Lung (tissue), 12 donors: ENCODE data around the gene C4BPB. TPM values are rescaled to one million over a fixed set of nuclear protein-coding genes. Genes with fewer than 3 reads are reported as not detected.

Experiments
- ATAC-seq: fragments of 200-7000 bp; cut with Tn5 transposase; one replicate; pipeline ENCODE4 v1.9.1; 2020; ENCODE audit warnings: moderate number of reproducible peaks; ENCODE audit not compliant: insufficient read depth, low FRiP score
- DNase-seq, 3 donors: peaks; one replicate each; pipeline ENCODE4 v3.0.0-alpha.2; 2013 to 2017
- H3K27ac ChIP-seq, 2 donors: one replicate each; pipeline ENCODE4 v1.5.1; 2013; ENCODE audit warnings: mild to moderate bottlenecking in 2 of 2, moderate library complexity in 2 of 2, control low read depth in 1 of 2, inconsistent platforms in 1 of 2, low read depth in 1 of 2, low read length in 1 of 2
- H3K27me3 ChIP-seq, 3 donors: one replicate each; pipeline ENCODE4 v1.5.1; 2013; ENCODE audit warnings: low read length in 2 of 3; ENCODE audit not compliant: control insufficient read depth in 3 of 3, insufficient read depth in 3 of 3
- H3K36me3 ChIP-seq, 4 donors: one replicate each; pipeline ENCODE4 v1.5.1; 2013; ENCODE audit warnings: low read length in 4 of 4, mild to moderate bottlenecking in 1 of 4, moderate library complexity in 1 of 4; ENCODE audit not compliant: control insufficient read depth in 4 of 4, insufficient read depth in 4 of 4
- H3K4me1 ChIP-seq, 5 donors: one replicate each; pipeline ENCODE4 v1.5.1; 2013; ENCODE audit warnings: low read length in 5 of 5, mild to moderate bottlenecking in 2 of 5, moderate library complexity in 1 of 5; ENCODE audit not compliant: control insufficient read depth in 5 of 5, insufficient read depth in 5 of 5
- H3K4me3 ChIP-seq: one replicate; pipeline ENCODE4 v1.5.1; 2013; ENCODE audit warnings: mild to moderate bottlenecking, control low read depth, moderate library complexity
- H3K9ac ChIP-seq, 2 donors: one replicate each; pipeline ENCODE4 v1.5.1; 2013; ENCODE audit warnings: low read length in 2 of 2, control low read depth in 1 of 2; ENCODE audit not compliant: insufficient read depth in 1 of 2
- H3K9me3 ChIP-seq, 4 donors: one replicate each; pipeline ENCODE4 v1.5.1; 2013; ENCODE audit warnings: low read length in 3 of 4, mild to moderate bottlenecking in 1 of 4, moderate library complexity in 1 of 4; ENCODE audit not compliant: control insufficient read depth in 4 of 4, insufficient read depth in 3 of 4
- WGBS, 2 donors: extraction: QIAGEN DNeasy Blood & Tissue Kit; methylation state at CpG; one replicate each; pipeline ENCODE4 v1.1.7; 2013; 5-methylcytosine and 5-hydroxymethylcytosine counted together
- polyA plus RNA-seq, 2 donors: library from polyadenylated mRNA; stranded (reverse); fragments of 200-250 nt; gene quantifications; one replicate each; pipeline ENCODE4 v1.2.1, GENCODE V29; 2013
- total RNA-seq, 2 donors: library from RNA; depleted of rRNA in 1 of 2; stranded (reverse); fragments of >200 nt in 1 of 2; gene quantifications; one replicate each; pipeline ENCODE4 v1.2.1, GENCODE V29; 2014 to 2021
- TF ChIP-seq, protein P1 (sequence below): IDR thresholded peaks from 2 replicates; pipeline ENCODE4 v1.5.1; 2012; ENCODE audit warnings: mild to moderate bottlenecking; ENCODE audit errors: control extremely low read depth, extremely low read depth
- donor health status: control.
- donor health status: control.
- donor health status: Bipolar disorder and iron deficiency.
- donor health status: healthy.
- donor health status: DM: yes; HTN: yes; CAD: no.

C4BPB gene
- total and polyA plus RNA-seq, 4 donors, result 2.6 to 6.5 (median 4.7) TPM

- Histone ChIP-seq H3K27me3 (no peaks in the 10 kb centered on the region), H3K27ac (no peak overlapping the region), H3K36me3 (no peaks in the 10 kb centered on the region), H3K4me3 (no peak overlapping the region), H3K4me1 (no peaks in the 10 kb centered on the region), H3K9ac (no peak overlapping the region), H3K9me3 (no peaks in the 10 kb centered on the region)
- WGBS, 2 donors, result 87 to 94% methylated on average over 1 of the region's 1 CpG
- TF ChIP-seq, protein P1, sequence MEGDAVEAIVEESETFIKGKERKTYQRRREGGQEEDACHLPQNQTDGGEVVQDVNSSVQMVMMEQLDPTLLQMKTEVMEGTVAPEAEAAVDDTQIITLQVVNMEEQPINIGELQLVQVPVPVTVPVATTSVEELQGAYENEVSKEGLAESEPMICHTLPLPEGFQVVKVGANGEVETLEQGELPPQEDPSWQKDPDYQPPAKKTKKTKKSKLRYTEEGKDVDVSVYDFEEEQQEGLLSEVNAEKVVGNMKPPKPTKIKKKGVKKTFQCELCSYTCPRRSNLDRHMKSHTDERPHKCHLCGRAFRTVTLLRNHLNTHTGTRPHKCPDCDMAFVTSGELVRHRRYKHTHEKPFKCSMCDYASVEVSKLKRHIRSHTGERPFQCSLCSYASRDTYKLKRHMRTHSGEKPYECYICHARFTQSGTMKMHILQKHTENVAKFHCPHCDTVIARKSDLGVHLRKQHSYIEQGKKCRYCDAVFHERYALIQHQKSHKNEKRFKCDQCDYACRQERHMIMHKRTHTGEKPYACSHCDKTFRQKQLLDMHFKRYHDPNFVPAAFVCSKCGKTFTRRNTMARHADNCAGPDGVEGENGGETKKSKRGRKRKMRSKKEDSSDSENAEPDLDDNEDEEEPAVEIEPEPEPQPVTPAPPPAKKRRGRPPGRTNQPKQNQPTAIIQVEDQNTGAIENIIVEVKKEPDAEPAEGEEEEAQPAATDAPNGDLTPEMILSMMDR, result no peak
- no peak for DNase-seq
- no peak for ATAC-seq
These were observed 13.1 kb downstream of the C4BPB start for GRCh38 chr1:207101720-207102119.

- Histone ChIP-seq H3K27me3 (no peaks in the 10 kb centered on the region), H3K4me1 (no peaks in the 10 kb centered on the region), H3K4me3 (no peak overlapping the region), H3K9ac (no peak overlapping the region), H3K9me3 (no peaks in the 10 kb centered on the region), H3K36me3 (no peaks in the 10 kb centered on the region), H3K27ac (no peak overlapping the region)
- WGBS, 2 donors, result 74 to 83% methylated on average over 5 of the region's 5 CpGs
- TF ChIP-seq, protein P1, result no peak
- ATAC-seq (no peak), DNase-seq (no peak)
These were observed 13.5 kb downstream of the C4BPB start for GRCh38 chr1:207102146-207102545.

- Histone ChIP-seq H3K9ac (no peak overlapping the region), H3K36me3 (no peaks in the 10 kb centered on the region), H3K4me3 (no peak overlapping the region), H3K27ac (no peak overlapping the region), H3K4me1 (no peaks in the 10 kb centered on the region), H3K9me3 (no peaks in the 10 kb centered on the region), H3K27me3 (no peaks in the 10 kb centered on the region)
- no peak for DNase-seq
- no peak for ATAC-seq
- WGBS, 2 donors, result 87 to 92% methylated on average over 1 of the region's 1 CpG
- TF ChIP-seq, protein P1, result no peak
These were observed 14.0 kb downstream of the C4BPB start for GRCh38 chr1:207102659-207103058.

GRCh38 chr1:207103892-207104373 is 15.3 kb downstream of the C4BPB start, which contains the start of gene C4BPA:
Gene C4BPA (plus strand): TSS chr1:207104233. CDS start chr1:207113026, 8,793 bp downstream.
- Histone ChIP-seq H3K27ac (peak within 1 kb of the TSS in 1 of 2 donors; percentile 75), H3K9me3 (no peaks in the 10 kb centered on the region), H3K4me1 (no peaks in the 10 kb centered on the region), H3K36me3 (no peaks in the 10 kb centered on the region), H3K27me3 (no peaks in the 10 kb centered on the region), H3K4me3 (no peak within 1 kb of the TSS), H3K9ac (no peak within 1 kb of the TSS)
- peak in 1 of 3 donors; percentile 25 for DNase-seq
- TF ChIP-seq, protein P1, result no peak
- 37 to 47% methylated on average over 7 of the region's 7 CpGs for WGBS, 2 donors
- ATAC-seq, result peak; percentile 77
